Activated CD8-positive, alpha-beta T cell treated with anti-CD3 and anti-CD28 coated beads for 36 hours (primary cell): ENCODE data around the gene MED19. TPM values are rescaled to one million over a fixed set of nuclear protein-coding genes. Genes with fewer than 3 reads are reported as not detected.
"Not testable (repeated sequence)": the region's sequence is repeated elsewhere in the genome, so short reads cannot be mapped to it uniquely, and the experiment has no call there.

Experiments used
- ATAC-seq: fragments of 200-7000 bp; cut with Tn5 transposase; one replicate; pipeline ENCODE4 v1.10.0; 2021; ENCODE audit warnings: mild to moderate bottlenecking, moderate library complexity
- CTCF ChIA-PET: fragments of 350-600 bp; sonication (Branson Sonifier 250); formaldehyde crosslinking; loops from one replicate; lab custom pipeline; 2021; ENCODE audit warnings: antibody characterized with exemption; lab: Charles Lee
- POLR2A ChIA-PET: fragments of 350-600 bp; sonication (Branson Sonifier 250); formaldehyde crosslinking; loops from one replicate; lab custom pipeline; 2021; ENCODE audit warnings: antibody characterized with exemption; lab: Charles Lee
- DNase-seq: peaks from one replicate; pipeline ENCODE4 v3.0.0-alpha.2; 2020
- H3K27ac Mint-ChIP-seq: one replicate; pipeline ENCODE4 v1.8.0; 2021; ENCODE audit warnings: mild to moderate bottlenecking, mixed read lengths
- H3K27me3 Mint-ChIP-seq: one replicate; pipeline ENCODE4 v1.8.0; 2021; ENCODE audit warnings: mixed read lengths
- H3K36me3 Mint-ChIP-seq: one replicate; pipeline ENCODE4 v1.8.0; 2021; ENCODE audit warnings: low read depth, mixed read lengths
- H3K4me1 Mint-ChIP-seq: one replicate; pipeline ENCODE4 v1.8.0; 2021; ENCODE audit warnings: low read depth, mixed read lengths
- H3K4me3 Mint-ChIP-seq: one replicate; pipeline ENCODE4 v1.8.0; 2021; ENCODE audit warnings: mild to moderate bottlenecking, moderate library complexity, mixed read lengths
- H3K9me3 Mint-ChIP-seq: one replicate; pipeline ENCODE4 v1.8.0; 2021; ENCODE audit warnings: mixed read lengths
- intact Hi-C: fragments of 100-400 bp; cut with micrococcal nuclease; formaldehyde crosslinking; loops from one replicate; pipeline ENCODE4 v1.10.0; 2022
- total RNA-seq, 2 experiments: library from RNA; stranded (reverse); gene quantifications; one replicate each; pipeline ENCODE4 v1.2.3, GENCODE V29; 2021
- TF ChIP-seq, protein P1 (sequence below): fragments of 200-600 bp; IDR thresholded peaks from one replicate; pipeline ENCODE4 v1.8.0; 2022; ENCODE audit warnings: antibody characterized with exemption, mild to moderate bottlenecking

Gene MED19
- total RNA-seq, 2 experiments from 2014 or later, result 9.1 to 10.3 TPM

DNA sequence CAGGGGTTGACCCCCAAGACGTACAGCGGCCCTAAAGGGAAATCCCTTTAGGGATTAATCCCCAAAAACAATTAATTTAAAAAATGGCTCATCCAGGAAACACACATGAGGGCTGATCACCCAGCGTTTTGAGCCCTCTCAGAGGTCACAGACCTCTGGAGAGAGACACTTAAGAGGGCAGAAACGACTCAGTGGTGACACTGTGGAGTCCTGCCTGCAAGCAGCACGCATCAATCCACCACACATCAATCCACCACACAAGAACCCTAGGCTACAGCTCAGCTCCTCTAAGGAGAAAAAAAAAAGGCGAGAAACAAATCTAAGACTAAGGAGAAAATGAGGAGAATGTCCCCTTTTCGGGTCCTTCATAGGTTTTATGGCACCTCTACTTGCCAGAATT is 16.8 kb upstream of the MED19 start:
- no peak for DNase-seq
- H3K27ac Mint-ChIP-seq, result peak overlapping the region; percentile 64
- TF ChIP-seq, protein P1, sequence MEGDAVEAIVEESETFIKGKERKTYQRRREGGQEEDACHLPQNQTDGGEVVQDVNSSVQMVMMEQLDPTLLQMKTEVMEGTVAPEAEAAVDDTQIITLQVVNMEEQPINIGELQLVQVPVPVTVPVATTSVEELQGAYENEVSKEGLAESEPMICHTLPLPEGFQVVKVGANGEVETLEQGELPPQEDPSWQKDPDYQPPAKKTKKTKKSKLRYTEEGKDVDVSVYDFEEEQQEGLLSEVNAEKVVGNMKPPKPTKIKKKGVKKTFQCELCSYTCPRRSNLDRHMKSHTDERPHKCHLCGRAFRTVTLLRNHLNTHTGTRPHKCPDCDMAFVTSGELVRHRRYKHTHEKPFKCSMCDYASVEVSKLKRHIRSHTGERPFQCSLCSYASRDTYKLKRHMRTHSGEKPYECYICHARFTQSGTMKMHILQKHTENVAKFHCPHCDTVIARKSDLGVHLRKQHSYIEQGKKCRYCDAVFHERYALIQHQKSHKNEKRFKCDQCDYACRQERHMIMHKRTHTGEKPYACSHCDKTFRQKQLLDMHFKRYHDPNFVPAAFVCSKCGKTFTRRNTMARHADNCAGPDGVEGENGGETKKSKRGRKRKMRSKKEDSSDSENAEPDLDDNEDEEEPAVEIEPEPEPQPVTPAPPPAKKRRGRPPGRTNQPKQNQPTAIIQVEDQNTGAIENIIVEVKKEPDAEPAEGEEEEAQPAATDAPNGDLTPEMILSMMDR, result no peak
- H3K4me1 Mint-ChIP-seq, result peaks cover 26% of the 10 kb centered on the region
- H3K36me3 Mint-ChIP-seq, result peaks cover 6% of the 10 kb centered on the region
- POLR2A ChIA-PET, result no interaction called here
- CTCF ChIA-PET, result interaction anchor here (1.0 to 1.3 kb wide), 2 partner anchors 41 to 72 kb away, joined by 3 to 5 read pairs; no protein-coding TSS in a partner anchor
- H3K27me3 Mint-ChIP-seq, result no peaks in the 10 kb centered on the region
- H3K9me3 Mint-ChIP-seq, result no peaks in the 10 kb centered on the region
- intact Hi-C loops, result no loop called here
- no peak for ATAC-seq
- no peak overlapping the region for H3K4me3 Mint-ChIP-seq

DNA sequence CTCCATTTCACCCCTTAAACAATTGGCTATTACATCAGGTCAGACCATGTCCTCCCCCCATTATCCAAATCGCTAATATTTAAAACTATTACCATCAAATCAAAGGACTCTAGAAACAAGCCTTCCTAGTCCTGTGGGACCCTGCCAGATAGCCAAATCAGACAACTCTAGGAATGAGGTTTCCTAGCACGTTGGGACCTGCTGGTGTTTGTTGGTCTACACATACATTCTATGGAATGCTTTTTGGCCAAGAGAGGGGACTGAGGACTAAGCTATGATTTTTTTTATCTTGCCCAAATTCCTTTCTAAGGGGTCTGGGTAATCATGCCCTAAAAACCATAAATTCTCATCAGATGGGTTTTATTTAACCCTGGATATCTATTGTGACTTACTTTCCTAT is 15.2 kb upstream of the MED19 start:
- ChIA-PET POLR2A (interaction anchor here (0.6 to 1.3 kb wide), 2 partner anchors 13 to 14 kb away, joined by 3 read pairs; partner anchors contain the start of gene SELENOH), CTCF (interaction anchor here (1.2 kb wide), 1 partner anchor 13 kb away, joined by 3 read pairs; no protein-coding TSS in a partner anchor)
- Mint-ChIP-seq H3K4me3 (no peak overlapping the region), H3K9me3 (no peaks in the 10 kb centered on the region), H3K36me3 (peaks cover 6% of the 10 kb centered on the region), H3K4me1 (peaks cover 25% of the 10 kb centered on the region), H3K27me3 (no peaks in the 10 kb centered on the region), H3K27ac (peak overlapping the region; percentile 54)
- intact Hi-C loops, result no loop called here
- ATAC-seq (no peak), DNase-seq (no peak)
- TF ChIP-seq, protein P1, result no peak

DNA sequence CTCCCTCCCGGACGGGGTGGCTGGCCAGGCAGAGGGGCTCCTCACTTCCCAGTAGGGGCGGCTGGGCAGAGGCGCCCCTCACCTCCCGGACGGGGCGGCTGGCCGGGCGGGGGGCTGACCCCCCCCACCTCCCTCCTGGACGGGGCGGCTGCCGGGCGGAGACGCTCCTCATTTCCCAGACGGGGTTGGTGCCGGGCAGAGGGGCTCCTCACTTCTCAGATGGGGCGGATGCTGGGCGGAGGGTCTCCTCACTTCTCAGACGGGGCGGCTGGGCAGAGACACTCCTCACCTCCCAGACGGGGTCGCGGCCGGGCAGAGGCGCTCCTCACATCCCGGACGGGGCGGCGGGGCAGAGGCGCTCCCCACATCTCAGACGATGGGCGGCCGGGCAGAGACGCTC is 4.7 kb upstream of the MED19 start:
- H3K9me3 Mint-ChIP-seq, H3K27me3 Mint-ChIP-seq, H3K27ac Mint-ChIP-seq, CTCF ChIA-PET, POLR2A ChIA-PET, ATAC-seq, intact Hi-C loops, DNase-seq, H3K4me3 Mint-ChIP-seq: not testable (repeated sequence)
- Mint-ChIP-seq H3K4me1 (peaks cover 26% of the 10 kb centered on the region), H3K36me3 (peaks cover 23% of the 10 kb centered on the region)

DNA sequence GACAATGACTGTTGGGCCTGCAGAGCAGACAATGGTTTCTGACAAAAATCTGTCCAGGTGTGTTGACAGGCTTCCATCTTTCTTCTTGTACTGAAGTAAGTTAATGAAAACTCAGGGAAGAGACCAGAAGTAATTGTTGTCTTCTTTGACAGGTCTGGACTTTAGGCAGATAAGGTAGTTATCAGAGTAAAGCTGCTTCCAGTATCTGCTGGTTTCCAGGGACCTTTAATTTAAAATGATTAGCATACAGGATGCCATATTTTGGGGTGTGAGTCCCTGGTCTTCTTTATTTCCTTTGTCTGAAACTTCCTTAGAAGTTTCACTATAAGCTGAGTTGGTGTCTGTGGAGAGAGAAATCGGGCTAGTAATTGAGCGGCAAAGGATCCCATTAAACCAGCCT is 1.8 kb upstream of the MED19 start:
- POLR2A ChIA-PET, result interaction anchor here (1.0 to 1.4 kb wide), 4 partner anchors 10 to 33 kb away, joined by 3 to 4 read pairs (median 4); partner anchors contain the start of gene SELENOH
- TF ChIP-seq, protein P1, result no peak
- CTCF ChIA-PET, result interaction anchor here (0.6 to 3.0 kb wide), 8 partner anchors 14 to 146 kb away, joined by 3 to 18 read pairs (median 3); partner anchors contain the start of genes SELENOH and UBE2L6
- Mint-ChIP-seq H3K4me3 (peak overlapping the region; percentile 85), H3K4me1 (peaks cover 41% of the 10 kb centered on the region), H3K9me3 (no peaks in the 10 kb centered on the region), H3K27ac (peak overlapping the region; percentile 90), H3K36me3 (peaks cover 23% of the 10 kb centered on the region), H3K27me3 (no peaks in the 10 kb centered on the region)
- intact Hi-C loops, result loop anchor here (5.0 kb wide), 1 partner anchor 47 kb away; the partner anchor contains the start of gene ZDHHC5
- ATAC-seq (no peak), DNase-seq (no peak)

DNA sequence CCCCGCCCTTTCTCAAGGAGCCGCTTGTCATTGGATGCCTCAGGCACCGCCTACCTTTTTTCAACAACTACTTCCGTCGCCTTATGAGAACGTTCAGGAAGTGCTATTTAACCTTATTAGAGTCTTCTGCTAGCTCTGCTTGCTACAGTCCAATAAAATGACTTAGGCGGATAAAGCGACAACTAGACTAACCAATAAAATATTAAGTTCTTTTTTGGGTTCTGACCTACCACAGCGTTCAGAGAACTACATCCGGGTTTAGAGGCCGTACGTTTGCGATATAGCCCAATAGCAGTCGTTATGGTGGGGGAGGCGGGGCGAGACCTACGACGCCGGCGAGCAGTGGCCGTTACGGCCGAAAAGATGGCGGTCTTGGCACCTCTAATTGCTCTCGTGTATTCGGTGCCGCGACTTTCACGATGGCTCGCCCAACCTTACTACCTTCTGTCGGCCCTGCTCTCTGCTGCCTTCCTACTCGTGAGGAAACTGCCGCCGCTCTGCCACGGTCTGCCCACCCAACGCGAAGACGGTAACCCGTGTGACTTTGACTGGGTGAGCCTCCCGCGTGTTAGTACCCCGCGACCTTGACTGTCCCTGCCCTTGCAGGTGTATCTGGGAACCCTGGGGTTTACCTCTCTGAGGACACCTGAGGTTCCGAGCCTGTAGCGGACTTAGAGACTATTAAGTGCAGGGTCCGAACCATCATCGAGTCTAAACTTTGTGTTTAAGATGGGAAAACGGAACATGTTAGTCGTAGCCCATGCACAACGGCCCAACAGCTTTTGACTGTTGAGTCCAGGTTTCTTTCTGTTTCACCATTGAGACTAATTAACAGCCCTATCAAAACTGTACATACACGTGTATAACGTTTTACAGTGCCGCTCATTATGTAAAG is 488 bp upstream of the MED19 start, which contains the start of gene TMX2:
TSS of gene TMX2 (plus strand) at position 338 of the 895 bp plus-strand sequence. CDS start at position 364, 26 bp downstream.
- DNase-seq, result peak; percentile 97
- H3K4me1 Mint-ChIP-seq, result peaks cover 46% of the 10 kb centered on the region
- intact Hi-C loops, result loop anchor here (1.0 to 5.0 kb wide), 2 partner anchors 29 to 45 kb away; partner anchors contain the start of genes SELENOH and ZDHHC5

More for the DNA sequence above, 488 bp upstream of the MED19 start, which contains the start of gene TMX2:
- TF ChIP-seq, protein P1, result no peak
- Mint-ChIP-seq H3K36me3 (peaks cover 19% of the 10 kb centered on the region), H3K27ac (peak within 1 kb of the TSS; percentile 90), H3K4me3 (peak within 1 kb of the TSS; percentile 85), H3K9me3 (no peaks in the 10 kb centered on the region), H3K27me3 (no peaks in the 10 kb centered on the region)
- ATAC-seq, result peak; percentile 91
- POLR2A ChIA-PET, result interaction anchor here (1.0 to 2.0 kb wide), 6 partner anchors 9 to 145 kb away, joined by 4 to 8 read pairs (median 5); partner anchors contain the start of genes SELENOH and UBE2L6
- CTCF ChIA-PET, result interaction anchor here (1.4 to 3.0 kb wide), 2 partner anchors 88 to 89 kb away, joined by 5 to 18 read pairs; no protein-coding TSS in a partner anchor
